GM23338 (cell line): ENCODE data around the gene RSAD1. TPM values are rescaled to one million over a fixed set of nuclear protein-coding genes. Genes with fewer than 3 reads are reported as not detected.

Source experiments
- ATAC-seq: fragments of 200-7000 bp; cut with Tn5 transposase; 3 replicates; pipeline ENCODE4 v1.9.1; 2020
- DNase-seq: peaks from one replicate; pipeline ENCODE4 v3.0.0-alpha.2; 2015; ENCODE audit warnings: low spot score
- H2AFZ ChIP-seq: fragments of 200-600 bp; sonication (generic); 2 replicates; pipeline ENCODE4 v1.8.0; 2016; ENCODE audit warnings: antibody characterized with exemption, mild to moderate bottlenecking, moderate library complexity
- H3F3A ChIP-seq: fragments of 200-600 bp; sonication (generic); replicated peaks from 2 replicates; pipeline ENCODE4 v1.8.0; 2017; ENCODE audit warnings: antibody characterized with exemption, mixed run types, low read depth
- H3K27ac ChIP-seq: fragments of 200-600 bp; sonication (generic); 2 replicates; pipeline ENCODE4 v1.6.1; 2016; ENCODE audit warnings: low read depth
- H3K27me3 ChIP-seq: fragments of 200-600 bp; sonication (generic); 2 replicates; pipeline ENCODE4 v1.8.0; 2016; ENCODE audit warnings: mild to moderate bottlenecking, mixed run types, moderate library complexity; ENCODE audit not compliant: insufficient read depth
- H3K36me3 ChIP-seq: fragments of 200-600 bp; sonication (generic); 2 replicates; pipeline ENCODE4 v1.8.0; 2016; ENCODE audit warnings: mild to moderate bottlenecking; ENCODE audit not compliant: insufficient read depth
- H3K4me1 ChIP-seq: fragments of 200-600 bp; sonication (generic); 2 replicates; pipeline ENCODE4 v1.8.0; 2016; ENCODE audit warnings: mild to moderate bottlenecking, moderate library complexity; ENCODE audit not compliant: insufficient read depth
- H3K4me2 ChIP-seq: fragments of 200-600 bp; sonication (generic); 2 replicates; pipeline ENCODE4 v1.7.1; 2017; ENCODE audit warnings: mixed run types
- H3K4me3 ChIP-seq: fragments of 200-600 bp; sonication (generic); 2 replicates; pipeline ENCODE4 v1.6.1; 2016; ENCODE audit warnings: mixed run types
- H3K79me2 ChIP-seq: fragments of 200-600 bp; sonication (generic); replicated peaks from 2 replicates; pipeline ENCODE4 v1.8.0; 2017; ENCODE audit warnings: mild to moderate bottlenecking; ENCODE audit not compliant: insufficient read depth
- H3K9me2 ChIP-seq: fragments of 200-600 bp; sonication (generic); 2 replicates; pipeline ENCODE4 v1.8.0; 2017; ENCODE audit not compliant: insufficient read depth
- H4K20me1 ChIP-seq: fragments of 200-600 bp; sonication (generic); replicated peaks from 2 replicates; pipeline ENCODE4 v1.8.0; 2017; ENCODE audit warnings: mild to moderate bottlenecking; ENCODE audit not compliant: insufficient read depth
- H3K27ac Mint-ChIP-seq: 2 replicates; pipeline ENCODE4 v1.8.0; 2020; ENCODE audit warnings: inconsistent platforms, mild to moderate bottlenecking, moderate library complexity, mixed read lengths
- H3K27me3 Mint-ChIP-seq: 3 replicates; pipeline ENCODE4 v1.8.0; 2022; ENCODE audit warnings: low read depth, mild to moderate bottlenecking, moderate library complexity, mixed read lengths, inconsistent platforms; ENCODE audit not compliant: insufficient read depth, poor library complexity
- H3K36me3 Mint-ChIP-seq: 3 replicates; pipeline ENCODE4 v1.8.0; 2021; ENCODE audit warnings: low read depth, mild to moderate bottlenecking, inconsistent platforms, moderate library complexity, mixed read lengths
- H3K4me1 Mint-ChIP-seq: 3 replicates; pipeline ENCODE4 v1.8.0; 2020; ENCODE audit warnings: mild to moderate bottlenecking, inconsistent platforms, mixed read lengths
- H3K4me3 Mint-ChIP-seq: 3 replicates; pipeline ENCODE4 v1.8.0; 2021; ENCODE audit warnings: moderate library complexity, mild to moderate bottlenecking, inconsistent platforms, mixed read lengths
- H3K9me3 Mint-ChIP-seq: 3 replicates; pipeline ENCODE4 v1.8.0; 2020; ENCODE audit warnings: moderate library complexity, mild to moderate bottlenecking, inconsistent platforms, mixed read lengths
- CREB1 ChIP-seq: fragments of 250-450 bp; sonication (Bioruptor Pico); IDR thresholded peaks from 2 replicates; pipeline ENCODE4 v1.5.0; 2020; ENCODE audit warnings: low read depth, mild to moderate bottlenecking, moderate library complexity
- CTCF ChIP-seq, 2 experiments: fragments of 200-600 bp in 1 of 2; sonication (generic) in 1 of 2; conservative IDR thresholded peaks; 2 replicates each; pipeline versions ENCODE4 v1.5.1 to v1.6.1; 2016 to 2017; ENCODE audit warnings: antibody characterized with exemption in 2 of 2, low read depth in 2 of 2, mild to moderate bottlenecking in 2 of 2, moderate library complexity in 1 of 2
- EZH2phosphoT487 ChIP-seq: fragments of 200-600 bp; sonication (generic); IDR thresholded peaks from one replicate; pipeline ENCODE4 v1.8.1; 2018; ENCODE audit warnings: antibody characterized with exemption; ENCODE audit not compliant: unreplicated experiment
- JUNB ChIP-seq: IDR thresholded peaks from one replicate; pipeline ENCODE4 v1.6.1; 2016; ENCODE audit warnings: antibody characterized with exemption; ENCODE audit not compliant: unreplicated experiment
- NANOG ChIP-seq: IDR thresholded peaks from 2 replicates; pipeline ENCODE4 v1.6.1; 2016; ENCODE audit warnings: antibody characterized with exemption, borderline replicate concordance
- POLR2AphosphoS5 ChIP-seq: IDR thresholded peaks from 2 replicates; pipeline ENCODE4 v1.6.1; 2016; ENCODE audit warnings: antibody characterized with exemption, low read depth
- REST ChIP-seq: IDR thresholded peaks from one replicate; pipeline ENCODE4 v1.6.1; 2018; ENCODE audit warnings: antibody characterized with exemption; ENCODE audit not compliant: unreplicated experiment
- STAT1 ChIP-seq: IDR thresholded peaks from one replicate; pipeline ENCODE4 v1.6.1; 2016; ENCODE audit warnings: antibody characterized with exemption; ENCODE audit not compliant: unreplicated experiment
- ZNF114 ChIP-seq: fragments of 250-450 bp; sonication (Bioruptor Pico); IDR thresholded peaks from 2 replicates; pipeline ENCODE4 v1.5.0; 2020; ENCODE audit warnings: mild to moderate bottlenecking, moderate library complexity
- ZNF331 ChIP-seq: fragments of 250-450 bp; sonication (Bioruptor Pico); IDR thresholded peaks from 2 replicates; pipeline ENCODE4 v1.5.0; 2020; ENCODE audit warnings: low read depth, mild to moderate bottlenecking, moderate library complexity
- polyA plus RNA-seq: library from polyadenylated mRNA; unstranded; fragments of >200 nt; fragmentation: Nextera tagmentation; extraction: Ambion mirVana; gene quantifications from 2 replicates; pipeline ENCODE4 v1.2.1, GENCODE V29; 2016
- total RNA-seq: library from RNA; depleted of rRNA; stranded (reverse); fragments of >200 nt; shearing (Covaris generic); gene quantifications from 2 replicates; pipeline ENCODE4 v1.2.3, GENCODE V29; 2014
- TF ChIP-seq, protein P1 (sequence below): IDR thresholded peaks from 2 replicates; pipeline ENCODE4 v1.6.1; 2016; ENCODE audit warnings: antibody characterized with exemption
- TF ChIP-seq, protein P2 (sequence below): fragments of 250-450 bp; sonication (Bioruptor Pico); IDR thresholded peaks from 2 replicates; pipeline ENCODE4 v1.5.0; 2020; ENCODE audit warnings: mild to moderate bottlenecking, moderate library complexity

RSAD1 gene
- total and polyA plus RNA-seq, 2 experiments from 2014 or later, result 18.4 to 28.7 TPM

- H3K27me3 ChIP-seq, result no peaks in the 10 kb centered on the region
- no peak overlapping the region for H3K4me2 ChIP-seq
- H3K79me2 ChIP-seq, result no peaks in the 10 kb centered on the region
- H4K20me1 ChIP-seq, result no peaks in the 10 kb centered on the region
- H3K4me1 Mint-ChIP-seq, result peaks cover 2% of the 10 kb centered on the region; the same call in 1 of the 3 replicates
- no peak overlapping the region for H3K27ac ChIP-seq
- H3K27ac Mint-ChIP-seq, result no peak overlapping the region
- peaks cover 4% of the 10 kb centered on the region for H3K27me3 Mint-ChIP-seq
- no peak for ATAC-seq
- TF ChIP-seq REST (no peak), POLR2AphosphoS5 (no peak), NANOG (no peak), JUNB (no peak), CTCF (conservative IDR thresholded peaks at IDR 0.05; ENCODE audit: low read depth in 2 of 2) (no peak), EZH2phosphoT487 (no peak), ZNF114 (CRISPR knock-in tag) (no peak), CREB1 (CRISPR knock-in tag) (no peak), ZNF331 (no peak), STAT1 (no peak)
- TF ChIP-seq, protein P1, sequence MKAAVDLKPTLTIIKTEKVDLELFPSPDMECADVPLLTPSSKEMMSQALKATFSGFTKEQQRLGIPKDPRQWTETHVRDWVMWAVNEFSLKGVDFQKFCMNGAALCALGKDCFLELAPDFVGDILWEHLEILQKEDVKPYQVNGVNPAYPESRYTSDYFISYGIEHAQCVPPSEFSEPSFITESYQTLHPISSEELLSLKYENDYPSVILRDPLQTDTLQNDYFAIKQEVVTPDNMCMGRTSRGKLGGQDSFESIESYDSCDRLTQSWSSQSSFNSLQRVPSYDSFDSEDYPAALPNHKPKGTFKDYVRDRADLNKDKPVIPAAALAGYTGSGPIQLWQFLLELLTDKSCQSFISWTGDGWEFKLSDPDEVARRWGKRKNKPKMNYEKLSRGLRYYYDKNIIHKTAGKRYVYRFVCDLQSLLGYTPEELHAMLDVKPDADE, result no peak
- TF ChIP-seq, protein P2, sequence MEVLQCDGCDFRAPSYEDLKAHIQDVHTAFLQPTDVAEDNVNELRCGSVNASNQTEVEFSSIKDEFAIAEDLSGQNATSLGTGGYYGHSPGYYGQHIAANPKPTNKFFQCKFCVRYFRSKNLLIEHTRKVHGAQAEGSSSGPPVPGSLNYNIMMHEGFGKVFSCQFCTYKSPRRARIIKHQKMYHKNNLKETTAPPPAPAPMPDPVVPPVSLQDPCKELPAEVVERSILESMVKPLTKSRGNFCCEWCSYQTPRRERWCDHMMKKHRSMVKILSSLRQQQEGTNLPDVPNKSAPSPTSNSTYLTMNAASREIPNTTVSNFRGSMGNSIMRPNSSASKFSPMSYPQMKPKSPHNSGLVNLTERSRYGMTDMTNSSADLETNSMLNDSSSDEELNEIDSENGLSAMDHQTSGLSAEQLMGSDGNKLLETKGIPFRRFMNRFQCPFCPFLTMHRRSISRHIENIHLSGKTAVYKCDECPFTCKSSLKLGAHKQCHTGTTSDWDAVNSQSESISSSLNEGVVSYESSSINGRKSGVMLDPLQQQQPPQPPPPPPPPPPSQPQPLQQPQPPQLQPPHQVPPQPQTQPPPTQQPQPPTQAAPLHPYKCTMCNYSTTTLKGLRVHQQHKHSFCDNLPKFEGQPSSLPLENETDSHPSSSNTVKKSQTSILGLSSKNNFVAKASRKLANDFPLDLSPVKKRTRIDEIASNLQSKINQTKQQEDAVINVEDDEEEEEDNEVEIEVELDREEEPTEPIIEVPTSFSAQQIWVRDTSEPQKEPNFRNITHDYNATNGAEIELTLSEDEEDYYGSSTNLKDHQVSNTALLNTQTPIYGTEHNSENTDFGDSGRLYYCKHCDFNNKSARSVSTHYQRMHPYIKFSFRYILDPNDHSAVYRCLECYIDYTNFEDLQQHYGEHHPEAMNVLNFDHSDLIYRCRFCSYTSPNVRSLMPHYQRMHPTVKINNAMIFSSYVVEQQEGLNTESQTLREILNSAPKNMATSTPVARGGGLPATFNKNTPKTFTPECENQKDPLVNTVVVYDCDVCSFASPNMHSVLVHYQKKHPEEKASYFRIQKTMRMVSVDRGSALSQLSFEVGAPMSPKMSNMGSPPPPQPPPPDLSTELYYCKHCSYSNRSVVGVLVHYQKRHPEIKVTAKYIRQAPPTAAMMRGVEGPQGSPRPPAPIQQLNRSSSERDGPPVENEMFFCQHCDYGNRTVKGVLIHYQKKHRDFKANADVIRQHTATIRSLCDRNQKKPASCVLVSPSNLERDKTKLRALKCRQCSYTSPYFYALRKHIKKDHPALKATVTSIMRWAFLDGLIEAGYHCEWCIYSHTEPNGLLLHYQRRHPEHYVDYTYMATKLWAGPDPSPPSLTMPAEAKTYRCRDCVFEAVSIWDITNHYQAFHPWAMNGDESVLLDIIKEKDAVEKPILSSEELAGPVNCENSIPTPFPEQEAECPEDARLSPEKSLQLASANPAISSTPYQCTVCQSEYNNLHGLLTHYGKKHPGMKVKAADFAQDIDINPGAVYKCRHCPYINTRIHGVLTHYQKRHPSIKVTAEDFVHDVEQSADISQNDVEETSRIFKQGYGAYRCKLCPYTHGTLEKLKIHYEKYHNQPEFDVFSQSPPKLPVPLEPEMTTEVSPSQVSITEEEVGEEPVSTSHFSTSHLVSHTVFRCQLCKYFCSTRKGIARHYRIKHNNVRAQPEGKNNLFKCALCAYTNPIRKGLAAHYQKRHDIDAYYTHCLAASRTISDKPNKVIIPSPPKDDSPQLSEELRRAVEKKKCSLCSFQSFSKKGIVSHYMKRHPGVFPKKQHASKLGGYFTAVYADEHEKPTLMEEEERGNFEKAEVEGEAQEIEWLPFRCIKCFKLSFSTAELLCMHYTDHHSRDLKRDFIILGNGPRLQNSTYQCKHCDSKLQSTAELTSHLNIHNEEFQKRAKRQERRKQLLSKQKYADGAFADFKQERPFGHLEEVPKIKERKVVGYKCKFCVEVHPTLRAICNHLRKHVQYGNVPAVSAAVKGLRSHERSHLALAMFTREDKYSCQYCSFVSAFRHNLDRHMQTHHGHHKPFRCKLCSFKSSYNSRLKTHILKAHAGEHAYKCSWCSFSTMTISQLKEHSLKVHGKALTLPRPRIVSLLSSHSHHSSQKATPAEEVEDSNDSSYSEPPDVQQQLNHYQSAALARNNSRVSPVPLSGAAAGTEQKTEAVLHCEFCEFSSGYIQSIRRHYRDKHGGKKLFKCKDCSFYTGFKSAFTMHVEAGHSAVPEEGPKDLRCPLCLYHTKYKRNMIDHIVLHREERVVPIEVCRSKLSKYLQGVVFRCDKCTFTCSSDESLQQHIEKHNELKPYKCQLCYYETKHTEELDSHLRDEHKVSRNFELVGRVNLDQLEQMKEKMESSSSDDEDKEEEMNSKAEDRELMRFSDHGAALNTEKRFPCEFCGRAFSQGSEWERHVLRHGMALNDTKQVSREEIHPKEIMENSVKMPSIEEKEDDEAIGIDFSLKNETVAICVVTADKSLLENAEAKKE (CRISPR knock-in tag), result no peak
- H3K9me2 ChIP-seq, result no peaks in the 10 kb centered on the region
- H3F3A ChIP-seq, result no peaks in the 10 kb centered on the region
- no peak for DNase-seq
- peak overlapping the region; percentile 60; the same call in 1 of the 2 replicates for H2AFZ ChIP-seq
- no peaks in the 10 kb centered on the region for H3K36me3 Mint-ChIP-seq
- H3K36me3 ChIP-seq, result no peaks in the 10 kb centered on the region
- H3K4me3 ChIP-seq, result no peak overlapping the region
- H3K4me1 ChIP-seq, result no peaks in the 10 kb centered on the region
- H3K4me3 Mint-ChIP-seq, result no peak overlapping the region
- no peaks in the 10 kb centered on the region for H3K9me3 Mint-ChIP-seq
Observed at GRCh38 chr17:50492214-50492613, 13.6 kb downstream of the RSAD1 start.
